Fibroblast of lung (primary cell): ENCODE results near the gene IRF1.
"Not testable (repeated sequence)": the region's sequence is repeated elsewhere in the genome, so short reads cannot be mapped to it uniquely, and the experiment has no call there.

ENCODE experiments used
- EZH2 ChIP-seq: IDR thresholded peaks from 2 replicates; pipeline ENCODE4 v1.5.1; 2012; ENCODE audit warnings: low read length, control low read depth, mild to moderate bottlenecking; ENCODE audit errors: missing control alignments
- TF ChIP-seq, protein P1 (sequence below), 2 donors: IDR thresholded peaks in 1 of 2; conservative IDR thresholded peaks in 1 of 2; 1 replicate in 1 of 2; 2 replicates in 1 of 2; pipeline ENCODE4 v1.5.1; 2011 to 2012; ENCODE audit warnings: low read length in 2 of 2, control low read depth in 1 of 2, inconsistent platforms in 1 of 2, low read depth in 1 of 2, mild to moderate bottlenecking in 1 of 2

DNA sequence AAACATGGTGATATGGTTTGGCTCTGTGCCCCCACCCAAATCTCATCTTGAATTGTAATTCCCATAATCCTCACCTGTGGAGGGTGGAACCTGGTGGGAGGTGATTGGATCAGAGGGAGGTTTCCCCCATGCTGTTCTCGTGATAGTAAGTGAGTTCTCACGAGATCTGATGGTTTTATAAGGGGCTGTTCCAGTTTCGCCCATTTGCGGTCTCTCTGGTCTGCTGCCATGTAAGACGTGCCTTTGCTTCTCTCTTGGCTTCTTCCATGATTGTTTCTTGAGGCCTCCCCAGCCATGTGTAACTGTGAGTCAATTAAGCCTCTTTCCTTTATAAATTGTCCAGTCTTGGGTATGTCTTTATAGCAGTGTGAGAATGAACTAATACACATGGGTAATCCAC, 34.3 kb upstream of the IRF1 start:
- TF ChIP-seq, protein P1, sequence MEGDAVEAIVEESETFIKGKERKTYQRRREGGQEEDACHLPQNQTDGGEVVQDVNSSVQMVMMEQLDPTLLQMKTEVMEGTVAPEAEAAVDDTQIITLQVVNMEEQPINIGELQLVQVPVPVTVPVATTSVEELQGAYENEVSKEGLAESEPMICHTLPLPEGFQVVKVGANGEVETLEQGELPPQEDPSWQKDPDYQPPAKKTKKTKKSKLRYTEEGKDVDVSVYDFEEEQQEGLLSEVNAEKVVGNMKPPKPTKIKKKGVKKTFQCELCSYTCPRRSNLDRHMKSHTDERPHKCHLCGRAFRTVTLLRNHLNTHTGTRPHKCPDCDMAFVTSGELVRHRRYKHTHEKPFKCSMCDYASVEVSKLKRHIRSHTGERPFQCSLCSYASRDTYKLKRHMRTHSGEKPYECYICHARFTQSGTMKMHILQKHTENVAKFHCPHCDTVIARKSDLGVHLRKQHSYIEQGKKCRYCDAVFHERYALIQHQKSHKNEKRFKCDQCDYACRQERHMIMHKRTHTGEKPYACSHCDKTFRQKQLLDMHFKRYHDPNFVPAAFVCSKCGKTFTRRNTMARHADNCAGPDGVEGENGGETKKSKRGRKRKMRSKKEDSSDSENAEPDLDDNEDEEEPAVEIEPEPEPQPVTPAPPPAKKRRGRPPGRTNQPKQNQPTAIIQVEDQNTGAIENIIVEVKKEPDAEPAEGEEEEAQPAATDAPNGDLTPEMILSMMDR (conservative IDR thresholded peaks at IDR 0.05 in 1 of 2, IDR thresholded peaks at IDR 0.05 in 1 of 2; ENCODE audit: low read depth in 1 of 2, low read length in 2 of 2), result not testable (repeated sequence)
- not testable (repeated sequence) for TF ChIP-seq EZH2
